DND-41 (cell line): Measurements from ENCODE around the gene CNIH2.

ENCODE experiments used
- EZH2 ChIP-seq: IDR thresholded peaks from 3 replicates; pipeline ENCODE4 v1.6.1; 2012; ENCODE audit warnings: borderline replicate concordance, low read depth, mild to moderate bottlenecking, moderate library complexity, low read length, inconsistent platforms; ENCODE audit not compliant: severe bottlenecking
- TF ChIP-seq, protein P1 (sequence below): IDR thresholded peaks from 2 replicates; pipeline ENCODE4 v1.5.1; 2012; ENCODE audit warnings: borderline replicate concordance, low read length, moderate library complexity, mild to moderate bottlenecking; ENCODE audit not compliant: poor library complexity, severe bottlenecking; ENCODE audit errors: extremely low read depth

GRCh38 chr11:66238786-66239413, 39.1 kb upstream of the CNIH2 start:
- TF ChIP-seq, protein P1, sequence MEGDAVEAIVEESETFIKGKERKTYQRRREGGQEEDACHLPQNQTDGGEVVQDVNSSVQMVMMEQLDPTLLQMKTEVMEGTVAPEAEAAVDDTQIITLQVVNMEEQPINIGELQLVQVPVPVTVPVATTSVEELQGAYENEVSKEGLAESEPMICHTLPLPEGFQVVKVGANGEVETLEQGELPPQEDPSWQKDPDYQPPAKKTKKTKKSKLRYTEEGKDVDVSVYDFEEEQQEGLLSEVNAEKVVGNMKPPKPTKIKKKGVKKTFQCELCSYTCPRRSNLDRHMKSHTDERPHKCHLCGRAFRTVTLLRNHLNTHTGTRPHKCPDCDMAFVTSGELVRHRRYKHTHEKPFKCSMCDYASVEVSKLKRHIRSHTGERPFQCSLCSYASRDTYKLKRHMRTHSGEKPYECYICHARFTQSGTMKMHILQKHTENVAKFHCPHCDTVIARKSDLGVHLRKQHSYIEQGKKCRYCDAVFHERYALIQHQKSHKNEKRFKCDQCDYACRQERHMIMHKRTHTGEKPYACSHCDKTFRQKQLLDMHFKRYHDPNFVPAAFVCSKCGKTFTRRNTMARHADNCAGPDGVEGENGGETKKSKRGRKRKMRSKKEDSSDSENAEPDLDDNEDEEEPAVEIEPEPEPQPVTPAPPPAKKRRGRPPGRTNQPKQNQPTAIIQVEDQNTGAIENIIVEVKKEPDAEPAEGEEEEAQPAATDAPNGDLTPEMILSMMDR = no peak
- TF ChIP-seq EZH2 = no peak
